Epithelial cell of esophagus (primary cell): ENCODE measurements around the gene TNPO2.
A peak's percentile ranks its signal among the peaks of the same experiment; 100 is the strongest.

ENCODE experiments used
- DNase-seq: peaks from one replicate; pipeline ENCODE4 v3.0.0; 2010; ENCODE audit warnings: low read depth
- H3K4me3 ChIP-seq: 2 replicates; pipeline ENCODE4 v1.5.1; 2011; ENCODE audit warnings: mild to moderate bottlenecking, low read length, control low read depth
- TF ChIP-seq, protein P1 (sequence below): IDR thresholded peaks from 2 replicates; pipeline ENCODE4 v1.5.1; 2011; ENCODE audit warnings: low read depth, mild to moderate bottlenecking, low read length, control low read depth, inconsistent platforms; ENCODE audit not compliant: insufficient read depth; ENCODE audit errors: missing control alignments

Gene TNPO2

DNA sequence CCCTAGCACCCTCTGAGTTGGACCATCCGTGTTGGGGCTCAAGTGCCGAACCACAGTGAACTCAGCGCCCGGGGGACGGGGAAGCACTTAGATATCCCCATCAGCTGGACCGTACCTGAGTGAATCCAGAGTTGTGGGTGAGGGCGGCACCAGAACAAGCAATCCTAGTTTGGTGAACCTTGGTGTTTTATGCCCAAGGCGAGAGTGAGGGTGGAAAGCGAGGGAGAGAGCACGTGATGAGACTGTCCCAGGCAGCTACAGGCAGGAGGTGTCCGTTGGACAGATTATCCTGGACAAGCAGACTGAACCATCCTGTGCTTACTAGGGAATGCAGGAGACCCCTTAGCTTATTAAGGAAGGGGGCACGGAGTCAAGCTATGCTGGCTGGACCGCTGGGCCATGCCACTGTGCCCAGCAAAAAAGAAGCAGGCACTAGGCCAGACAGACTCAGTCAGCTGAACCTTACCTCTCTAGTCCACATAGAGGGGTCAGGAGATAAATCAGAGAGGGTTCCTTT, 14.2 kb upstream of the TNPO2 start:
- TF ChIP-seq, protein P1, sequence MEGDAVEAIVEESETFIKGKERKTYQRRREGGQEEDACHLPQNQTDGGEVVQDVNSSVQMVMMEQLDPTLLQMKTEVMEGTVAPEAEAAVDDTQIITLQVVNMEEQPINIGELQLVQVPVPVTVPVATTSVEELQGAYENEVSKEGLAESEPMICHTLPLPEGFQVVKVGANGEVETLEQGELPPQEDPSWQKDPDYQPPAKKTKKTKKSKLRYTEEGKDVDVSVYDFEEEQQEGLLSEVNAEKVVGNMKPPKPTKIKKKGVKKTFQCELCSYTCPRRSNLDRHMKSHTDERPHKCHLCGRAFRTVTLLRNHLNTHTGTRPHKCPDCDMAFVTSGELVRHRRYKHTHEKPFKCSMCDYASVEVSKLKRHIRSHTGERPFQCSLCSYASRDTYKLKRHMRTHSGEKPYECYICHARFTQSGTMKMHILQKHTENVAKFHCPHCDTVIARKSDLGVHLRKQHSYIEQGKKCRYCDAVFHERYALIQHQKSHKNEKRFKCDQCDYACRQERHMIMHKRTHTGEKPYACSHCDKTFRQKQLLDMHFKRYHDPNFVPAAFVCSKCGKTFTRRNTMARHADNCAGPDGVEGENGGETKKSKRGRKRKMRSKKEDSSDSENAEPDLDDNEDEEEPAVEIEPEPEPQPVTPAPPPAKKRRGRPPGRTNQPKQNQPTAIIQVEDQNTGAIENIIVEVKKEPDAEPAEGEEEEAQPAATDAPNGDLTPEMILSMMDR, result no peak
- H3K4me3 ChIP-seq, result peak overlapping the region; percentile 97

DNA sequence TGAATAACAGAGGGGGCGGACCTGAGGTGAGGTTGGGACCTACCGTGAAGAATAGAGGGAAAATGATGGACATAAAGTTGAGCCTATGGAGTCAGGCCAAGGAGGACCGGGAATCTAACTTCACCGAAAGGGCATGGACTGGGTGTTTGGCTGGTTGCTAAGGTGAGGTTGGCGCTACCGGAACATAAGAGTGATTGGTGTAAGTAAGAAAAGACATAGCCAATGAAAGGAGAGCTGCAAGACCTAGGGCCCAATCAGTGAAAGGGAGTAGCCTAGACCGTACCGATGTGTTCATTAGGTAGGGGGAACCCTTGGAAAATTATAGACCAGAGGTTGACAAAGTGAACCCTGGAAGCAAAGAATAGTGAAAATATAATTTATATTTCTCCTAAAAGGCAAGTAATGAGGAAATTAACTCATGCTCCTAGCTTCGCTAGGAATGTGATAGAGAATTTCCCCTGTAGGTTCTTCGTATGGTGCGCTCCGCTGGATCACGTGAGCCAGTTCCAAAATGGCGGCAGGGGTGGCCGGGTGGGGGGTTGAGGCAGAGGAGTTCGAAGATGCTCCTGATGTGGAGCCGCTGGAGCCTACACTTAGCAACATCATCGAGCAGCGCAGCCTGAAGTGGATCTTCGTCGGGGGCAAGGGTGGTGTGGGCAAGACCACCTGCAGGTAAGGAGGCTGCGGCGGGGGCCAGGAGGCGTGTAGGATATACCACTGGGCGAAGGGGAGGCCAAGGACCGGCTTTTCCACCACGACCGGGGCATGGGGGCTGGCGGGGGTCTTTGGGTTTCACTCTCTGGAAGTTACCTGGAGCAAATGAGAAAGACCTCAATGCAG, 13.5 kb upstream of the TNPO2 start, which contains the start of gene GET3:
GET3 (plus strand) TSS at position 503 of the 840 bp plus-strand sequence; CDS start at position 512, 9 bp downstream.
- peak within 1 kb of the TSS; percentile 97 for H3K4me3 ChIP-seq
- TF ChIP-seq, protein P1, result no peak
- peak; percentile 100 for DNase-seq

More for the DNA sequence above, 14.2 kb upstream of the TNPO2 start:
- no peak for DNase-seq

DNA sequence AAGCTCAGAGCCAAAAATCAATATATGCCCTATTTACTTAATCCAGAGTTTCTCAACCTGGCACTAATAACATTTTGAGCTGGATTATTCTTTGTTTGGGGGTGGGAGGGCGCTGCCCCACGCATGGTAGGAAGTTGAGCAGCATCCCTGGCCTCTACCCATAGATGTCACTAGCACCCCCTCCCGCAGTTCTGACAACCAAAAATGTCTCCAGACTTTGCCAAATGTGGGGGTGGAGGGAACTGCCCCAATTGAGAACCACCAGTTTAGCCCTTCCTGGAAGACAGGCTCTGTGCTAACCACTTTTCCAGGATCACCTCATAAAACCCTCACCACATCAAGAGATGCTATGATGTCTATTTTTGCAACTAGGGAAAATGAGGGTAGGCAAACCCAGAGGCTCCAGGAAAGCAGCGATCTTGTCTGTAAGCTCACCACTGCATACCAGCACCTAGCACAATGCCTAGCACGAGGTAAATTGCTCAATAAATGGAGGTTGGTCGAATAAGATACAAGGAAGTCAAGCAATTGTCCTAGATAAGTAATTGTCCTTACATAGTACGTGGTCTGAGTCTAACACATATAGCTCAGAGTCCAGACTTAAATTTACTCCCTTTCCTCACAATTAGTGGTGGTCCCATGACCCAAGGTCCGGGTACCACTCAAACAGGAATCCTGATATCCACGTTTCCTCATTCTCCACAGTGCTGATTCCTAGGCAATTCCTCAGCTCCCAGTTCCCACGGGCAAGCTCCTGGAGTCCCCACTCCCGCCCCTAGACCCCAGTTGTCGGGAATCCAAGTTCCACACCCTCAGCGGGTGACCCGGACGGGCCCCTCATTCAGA, 9.9 kb upstream of the TNPO2 start:
- DNase-seq, result peak; percentile 46
- TF ChIP-seq, protein P1, result peak; percentile 53
- H3K4me3 ChIP-seq, result peak overlapping the region; percentile 95

DNA sequence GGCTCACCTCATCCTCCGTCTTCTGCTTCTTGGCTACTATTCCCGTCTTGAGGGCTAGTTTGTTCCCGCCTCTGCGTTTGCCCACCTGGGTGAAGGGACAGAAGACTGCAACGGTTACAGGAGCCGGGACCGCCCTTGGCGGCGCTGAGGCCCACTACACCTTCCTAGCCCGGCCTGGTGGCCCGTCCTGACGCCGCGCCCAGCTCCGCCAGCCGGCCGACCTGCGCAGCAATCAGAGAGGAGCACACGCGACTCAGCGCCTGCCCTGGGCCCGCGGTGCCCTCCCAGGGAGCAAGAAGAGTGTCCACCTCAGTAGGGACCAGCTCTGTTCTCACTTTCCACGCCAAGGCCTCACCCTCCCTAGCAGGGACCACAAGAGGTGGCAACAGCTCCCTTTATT, 7.6 kb upstream of the TNPO2 start:
- no peak overlapping the region for H3K4me3 ChIP-seq
- TF ChIP-seq, protein P1, result no peak
- no peak for DNase-seq

DNA sequence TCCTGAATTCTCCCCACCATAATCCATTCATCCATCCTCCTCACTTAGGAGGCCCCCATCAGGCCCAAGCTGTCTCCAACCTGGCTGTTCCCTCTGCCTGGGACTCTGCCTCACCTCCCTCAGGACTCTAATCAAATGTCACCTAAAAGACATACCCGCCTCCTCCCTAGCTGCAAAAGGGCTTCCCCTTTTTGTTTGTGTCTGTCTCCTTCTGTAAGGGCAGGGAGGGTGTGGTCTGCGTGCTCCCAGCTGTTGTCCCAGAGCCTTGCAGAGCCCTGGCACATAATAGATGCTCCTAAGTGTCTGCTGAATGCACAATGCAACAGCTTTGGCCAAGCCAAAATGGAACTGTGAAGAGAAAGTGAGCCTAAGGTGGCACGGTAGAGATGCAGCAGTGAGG, 6.3 kb upstream of the TNPO2 start:
- TF ChIP-seq, protein P1, result no peak
- H3K4me3 ChIP-seq, result no peak overlapping the region
- DNase-seq, result no peak

DNA sequence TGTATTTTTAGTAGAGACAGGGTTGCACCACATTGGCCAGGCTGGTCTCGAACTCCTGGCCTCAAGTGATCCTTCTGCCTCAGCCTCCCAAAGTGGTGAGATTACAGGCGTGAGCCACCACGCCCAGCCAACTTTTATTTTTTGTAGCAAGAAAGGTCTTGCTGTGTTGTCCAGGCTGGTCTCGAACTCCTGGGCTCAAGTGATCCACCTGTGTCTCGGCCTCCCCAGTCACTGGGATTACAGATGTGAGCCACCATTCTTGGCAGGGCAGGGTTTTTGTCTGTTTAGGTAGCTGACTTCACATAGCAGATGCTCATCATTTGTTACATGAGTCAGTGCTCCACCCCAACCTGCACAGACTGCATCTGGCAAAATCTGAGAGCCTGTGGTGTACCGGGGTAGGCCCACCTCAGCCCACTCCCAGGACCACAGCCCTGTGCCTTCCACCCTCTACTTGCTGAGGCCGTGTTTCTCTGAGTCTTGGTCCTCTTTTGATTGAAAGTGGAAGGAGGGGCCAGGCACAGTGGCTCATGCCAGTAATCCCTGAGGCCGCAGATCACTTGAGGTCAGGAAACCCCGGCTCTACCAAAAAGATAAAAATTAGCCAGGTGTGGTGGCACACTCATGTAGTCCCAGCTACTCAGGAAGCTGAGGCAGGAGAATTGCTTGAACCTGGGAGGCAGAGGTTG, 4.2 kb upstream of the TNPO2 start:
- H3K4me3 ChIP-seq, result no peak overlapping the region
- TF ChIP-seq, protein P1, result no peak
- peak; percentile 48 for DNase-seq
